B cell (primary cell): Measurements from ENCODE around the gene IER5L.

Experiments used
- CTCF ChIP-seq: fragments of 200-600 bp; IDR thresholded peaks from one replicate; pipeline ENCODE4 v1.8.0; 2022; ENCODE audit warnings: antibody characterized with exemption, mild to moderate bottlenecking
- EZH2 ChIP-seq: IDR thresholded peaks from 2 replicates; pipeline ENCODE4 v1.6.1; 2012; ENCODE audit warnings: borderline replicate concordance, low read depth, mild to moderate bottlenecking, moderate library complexity, low read length; ENCODE audit not compliant: insufficient read depth, poor library complexity, severe bottlenecking

- TF ChIP-seq CTCF: no peak
- no peak for TF ChIP-seq EZH2
Observed at GRCh38 chr9:129218918-129219317, 40.9 kb upstream of the IER5L start.
